ENCODE data around the gene TBCCD1. TPM values are rescaled to one million over a fixed set of nuclear protein-coding genes. Genes with fewer than 3 reads are reported as not detected.

The TBCCD1 gene
- total RNA-seq, 1 experiment from 2014 or later, result 7.4 TPM

DNA sequence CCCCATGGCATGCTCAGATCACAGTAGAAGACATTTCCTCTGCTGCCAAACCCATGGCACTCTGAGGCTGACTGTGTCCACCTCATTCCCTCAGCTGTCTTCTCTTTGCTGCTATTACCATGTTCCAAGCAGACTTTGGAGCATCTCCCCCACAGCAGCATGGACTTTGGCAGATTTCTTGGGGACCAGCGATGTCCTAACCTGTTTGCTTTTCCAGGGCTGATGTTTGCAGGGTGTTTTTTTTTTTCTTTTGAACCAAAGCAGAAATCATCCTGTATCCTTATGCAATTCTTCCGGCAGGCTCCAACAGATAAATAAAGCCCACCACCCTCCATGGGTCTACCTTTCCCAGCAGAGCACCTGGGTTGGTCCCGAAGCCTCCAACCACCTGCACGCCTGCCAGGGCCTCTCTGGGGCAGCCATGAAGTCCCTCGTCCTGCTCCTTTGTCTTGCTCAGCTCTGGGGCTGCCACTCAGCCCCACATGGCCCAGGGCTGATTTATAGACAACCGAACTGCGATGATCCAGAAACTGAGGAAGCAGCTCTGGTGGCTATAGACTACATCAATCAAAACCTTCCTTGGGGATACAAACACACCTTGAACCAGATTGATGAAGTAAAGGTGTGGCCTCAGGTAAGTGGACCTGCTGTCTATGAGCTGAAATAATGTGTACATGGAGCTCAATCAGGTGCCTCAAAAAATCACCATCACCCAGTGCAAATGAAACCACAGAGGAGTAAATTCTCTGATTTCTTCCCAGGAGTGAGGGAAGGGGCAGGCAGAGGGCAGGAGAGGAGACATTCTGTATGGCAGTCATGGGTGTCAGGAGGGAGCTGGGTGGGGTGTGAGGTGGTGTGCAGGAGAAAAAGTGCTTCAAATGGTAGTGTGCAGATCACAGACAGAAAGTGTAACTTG is 45.8 kb upstream of the TBCCD1 start, which contains the start of gene AHSG:
TSS of gene AHSG (plus strand) at position 340 of the 916 bp plus-strand sequence. CDS start at position 422, 82 bp downstream.
- Histone ChIP-seq H3K79me2 (ENCODE audit: insufficient read depth, low read length) (no peaks in the 10 kb centered on the region), H3T11ph (ENCODE audit: low read length) (no peak within 1 kb of the TSS), H2AK5ac (ENCODE audit: insufficient read length, low read length) (no peak within 1 kb of the TSS), H4K8ac (replicated peaks; ENCODE audit: insufficient read length, low read depth, low read length) (no peak within 1 kb of the TSS), H2BK12ac (ENCODE audit: insufficient read length, low read depth, low read length) (no peak within 1 kb of the TSS), H3K27me3 (ENCODE audit: insufficient read depth, low read length) (no peaks in the 10 kb centered on the region), H3K23ac (ENCODE audit: insufficient read length, low read depth, low read length) (no peak within 1 kb of the TSS), H2BK5ac (ENCODE audit: insufficient read length, low read length) (no peak within 1 kb of the TSS), H4K20me1 (ENCODE audit: control insufficient read depth, insufficient read depth, insufficient read length) (no peaks in the 10 kb centered on the region), H3K9me3 (ENCODE audit: control insufficient read depth, low read depth, low read length) (no peaks in the 10 kb centered on the region), H3K4me1 (ENCODE audit: insufficient read depth, low read length) (no peaks in the 10 kb centered on the region; the same call in 1 of the 2 replicates), H4K91ac (ENCODE audit: insufficient read length, low read depth, low read length) (no peak within 1 kb of the TSS), H3K14ac (ENCODE audit: insufficient read depth, low read length) (no peak within 1 kb of the TSS; the same call in 1 of the 2 replicates), H3K9ac (ENCODE audit: extremely low read depth, insufficient read length, low read length) (no peak within 1 kb of the TSS), H3K27ac (ENCODE audit: insufficient read length, low read depth, low read length) (no peak within 1 kb of the TSS), H3K56ac (ENCODE audit: insufficient read length, low read depth, low read length) (no peak within 1 kb of the TSS), H3K18ac (ENCODE audit: insufficient read length, low read depth, low read length) (no peak within 1 kb of the TSS), H2BK20ac (ENCODE audit: low read depth, low read length, poor library complexity, severe bottlenecking) (no peak within 1 kb of the TSS), H4K5ac (ENCODE audit: insufficient read length, low read depth, low read length) (no peak within 1 kb of the TSS), H3K79me1 (ENCODE audit: insufficient read depth, low read depth, low read length, poor library complexity, severe bottlenecking) (no peaks in the 10 kb centered on the region), H3K4ac (ENCODE audit: low read depth, low read length) (no peak within 1 kb of the TSS), H3K23me2 (ENCODE audit: insufficient read length, low read depth, low read length, poor library complexity, severe bottlenecking) (no peaks in the 10 kb centered on the region), H2BK15ac (ENCODE audit: low read depth, low read length) (no peak within 1 kb of the TSS), H2BK120ac (ENCODE audit: low read depth, low read length, poor library complexity, severe bottlenecking) (no peak within 1 kb of the TSS), H3K4me2 (ENCODE audit: insufficient read depth, insufficient read length, low read length) (no peak within 1 kb of the TSS), H2AFZ (ENCODE audit: low read length) (no peak within 1 kb of the TSS)
- no peak for DNase-seq
- no peak for TF ChIP-seq CTCF (conservative IDR thresholded peaks at IDR 0.05)
- peaks cover 14% of the 10 kb centered on the region in 2 experiments for H3K4me1 Mint-ChIP-seq
- peaks cover 23% of the 10 kb centered on the region for H3K27me3 Mint-ChIP-seq (ENCODE audit: low read depth)
- no CpG with 5 or more reads among the region's 7 CpGs for whole genome bisulfite sequencing (ENCODE audit: extremely low coverage, insufficient read length, low lambda C conversion rate)
- no peaks in the 10 kb centered on the region for H3K9me3 Mint-ChIP-seq
- no peaks in the 10 kb centered on the region for H3K36me3 Mint-ChIP-seq (ENCODE audit: insufficient read depth in 1 of 3, low read depth in 3 of 3)
- no peak within 1 kb of the TSS for H3K4me3 Mint-ChIP-seq
- H3K27ac Mint-ChIP-seq, result no peak within 1 kb of the TSS; a peak in 1 of 7 replicates

All from H9 (cell line).